Activated CD8-positive, alpha-beta T cell treated with anti-CD3 and anti-CD28 coated beads, Interleukin-2, amount 10 ng/mL, durations not matched to agents 7 days and 5 days (primary cell): ENCODE measurements around the gene IL1RL1. TPM values are rescaled to one million over a fixed set of nuclear protein-coding genes. Genes with fewer than 3 reads are reported as not detected.

ENCODE experiments used
- ATAC-seq: fragments of 150-1000 bp; cut with Tn5 transposase; one replicate; pipeline ENCODE4 v1.10.0; 2021; ENCODE audit warnings: moderate library complexity
- CTCF ChIA-PET: fragments of 350-600 bp; sonication (Branson Sonifier 250); formaldehyde crosslinking; loops from one replicate; lab custom pipeline; 2021; ENCODE audit warnings: antibody characterized with exemption; lab: Charles Lee
- POLR2A ChIA-PET: fragments of 350-600 bp; sonication (Branson Sonifier 250); formaldehyde crosslinking; loops from one replicate; lab custom pipeline; 2021; ENCODE audit warnings: antibody characterized with exemption; lab: Charles Lee
- DNase-seq: peaks from one replicate; pipeline ENCODE4 v3.0.0-alpha.2; 2020
- H3K27ac Mint-ChIP-seq: one replicate; pipeline ENCODE4 v1.8.0; 2021; ENCODE audit warnings: mild to moderate bottlenecking, mixed read lengths
- H3K27me3 Mint-ChIP-seq: one replicate; pipeline ENCODE4 v1.8.0; 2021; ENCODE audit warnings: low read depth, mixed read lengths
- H3K36me3 Mint-ChIP-seq: one replicate; pipeline ENCODE4 v1.8.0; 2021; ENCODE audit warnings: low read depth, mixed read lengths
- H3K4me1 Mint-ChIP-seq: one replicate; pipeline ENCODE4 v1.8.0; 2021; ENCODE audit warnings: low read depth, mixed read lengths
- H3K4me3 Mint-ChIP-seq: one replicate; pipeline ENCODE4 v1.8.0; 2021; ENCODE audit warnings: mild to moderate bottlenecking, mixed read lengths
- H3K9me3 Mint-ChIP-seq: one replicate; pipeline ENCODE4 v1.8.0; 2022; ENCODE audit warnings: mixed read lengths; ENCODE audit not compliant: insufficient read depth
- total RNA-seq, 2 experiments: library from RNA; stranded (reverse); gene quantifications; one replicate each; pipeline ENCODE4 v1.2.3, GENCODE V29; 2021

The IL1RL1 gene
- total RNA-seq, 2 experiments from 2014 or later, result 0.13 to 0.21 TPM

DNA sequence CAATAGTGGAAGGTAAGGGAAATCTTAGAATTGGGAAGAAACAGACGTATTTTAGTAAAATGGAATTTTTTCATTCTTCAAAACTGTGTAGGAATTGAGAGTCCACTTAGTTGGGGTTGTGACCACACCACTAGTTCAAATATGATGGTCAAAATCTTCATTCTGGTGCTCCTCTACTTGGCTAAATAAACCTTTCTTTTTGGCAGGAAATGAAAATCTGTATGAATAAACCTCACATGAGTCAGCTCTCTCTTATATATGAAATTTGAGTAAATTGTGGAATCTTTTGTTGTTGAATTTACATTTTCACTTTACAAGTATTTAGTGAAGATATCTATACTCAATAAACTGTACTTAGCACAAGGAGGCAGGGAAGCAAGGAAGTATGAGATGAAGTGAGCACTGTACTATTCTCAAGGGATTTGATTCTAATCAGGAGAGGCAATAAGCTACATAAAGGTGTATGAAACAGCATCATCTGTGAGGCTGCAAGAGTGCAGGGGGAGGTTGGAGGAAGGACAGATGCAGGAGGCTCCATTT, 64.8 kb downstream of the IL1RL1 start:
- no peak overlapping the region for H3K4me3 Mint-ChIP-seq
- CTCF ChIA-PET, result interaction anchor here (1.3 kb wide), 1 partner anchor 122 kb away, joined by 4 read pairs; no protein-coding TSS in a partner anchor
- DNase-seq (no peak), ATAC-seq (no peak)
- peaks cover 7% of the 10 kb centered on the region for H3K4me1 Mint-ChIP-seq
- no peaks in the 10 kb centered on the region for H3K27me3 Mint-ChIP-seq
- peaks cover 26% of the 10 kb centered on the region for H3K9me3 Mint-ChIP-seq
- H3K36me3 Mint-ChIP-seq, result peaks cover 90% of the 10 kb centered on the region
- POLR2A ChIA-PET, result interaction anchor here (0.7 kb wide), 1 partner anchor 18 kb away, joined by 3 read pairs; no protein-coding TSS in a partner anchor
- peak overlapping the region; percentile 12 for H3K27ac Mint-ChIP-seq

GRCh38 chr2:102383722-102384121, 72.4 kb downstream of the IL1RL1 start:
- DNase-seq, result no peak
- no peak overlapping the region for H3K27ac Mint-ChIP-seq
- H3K4me1 Mint-ChIP-seq, result peaks cover 3% of the 10 kb centered on the region
- ChIA-PET POLR2A (no interaction called here), CTCF (interaction anchor here (1.1 to 1.5 kb wide), 5 partner anchors 36 to 130 kb away, joined by 3 read pairs; no protein-coding TSS in a partner anchor)
- H3K9me3 Mint-ChIP-seq, result peaks cover 25% of the 10 kb centered on the region
- H3K27me3 Mint-ChIP-seq, result no peaks in the 10 kb centered on the region
- peaks cover 93% of the 10 kb centered on the region for H3K36me3 Mint-ChIP-seq
- no peak for ATAC-seq
- no peak overlapping the region for H3K4me3 Mint-ChIP-seq

DNA sequence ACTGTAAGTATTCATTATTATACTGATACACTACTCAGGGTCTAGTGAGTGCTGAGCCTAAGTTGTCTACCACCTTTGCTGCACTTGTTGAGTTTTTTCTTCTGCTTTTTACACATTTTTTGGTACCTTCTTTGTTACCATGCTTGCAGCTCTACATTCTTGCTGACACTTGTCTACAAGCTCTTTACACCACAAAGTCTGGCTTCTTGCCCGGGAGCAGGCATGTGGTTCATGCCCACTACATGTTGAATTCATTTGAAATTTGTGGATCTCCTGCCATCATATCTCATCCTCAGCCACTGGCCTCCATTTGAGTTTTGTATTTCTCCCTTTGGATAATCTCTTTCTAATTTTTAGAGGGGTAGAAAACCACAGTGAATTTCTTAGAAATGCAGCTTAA, 74.2 kb downstream of the IL1RL1 start:
- ATAC-seq (no peak), DNase-seq (no peak)
- Mint-ChIP-seq H3K36me3 (peaks cover 92% of the 10 kb centered on the region), H3K27me3 (no peaks in the 10 kb centered on the region), H3K4me1 (peaks cover 3% of the 10 kb centered on the region), H3K27ac (no peak overlapping the region), H3K9me3 (peaks cover 25% of the 10 kb centered on the region), H3K4me3 (no peak overlapping the region)
- CTCF ChIA-PET, result interaction anchor here (0.8 to 1.2 kb wide), 2 partner anchors 45 to 145 kb away, joined by 3 read pairs; no protein-coding TSS in a partner anchor
- POLR2A ChIA-PET, result no interaction called here

GRCh38 chr2:102386004-102386403, 74.6 kb downstream of the IL1RL1 start:
- no peaks in the 10 kb centered on the region for H3K27me3 Mint-ChIP-seq
- ChIA-PET POLR2A (no interaction called here), CTCF (interaction anchor here (0.8 to 1.2 kb wide), 2 partner anchors 44 to 146 kb away, joined by 3 read pairs; no protein-coding TSS in a partner anchor)
- no peak overlapping the region for H3K4me3 Mint-ChIP-seq
- no peak for DNase-seq
- peaks cover 25% of the 10 kb centered on the region for H3K9me3 Mint-ChIP-seq
- no peak overlapping the region for H3K27ac Mint-ChIP-seq
- ATAC-seq, result no peak
- peaks cover 89% of the 10 kb centered on the region for H3K36me3 Mint-ChIP-seq
- peaks cover 5% of the 10 kb centered on the region for H3K4me1 Mint-ChIP-seq

- Mint-ChIP-seq H3K9me3 (peaks cover 25% of the 10 kb centered on the region), H3K27me3 (no peaks in the 10 kb centered on the region), H3K4me1 (peaks cover 12% of the 10 kb centered on the region), H3K36me3 (peaks cover 89% of the 10 kb centered on the region), H3K4me3 (no peak overlapping the region), H3K27ac (no peak overlapping the region)
- ChIA-PET CTCF (no interaction called here), POLR2A (no interaction called here)
- no peak for ATAC-seq
- no peak for DNase-seq
These were observed 75.6 kb downstream of the IL1RL1 start for GRCh38 chr2:102386867-102387541.

- no peak for DNase-seq
- ChIA-PET CTCF (interaction anchor here (1.2 kb wide), 1 partner anchor 56 kb away, joined by 3 read pairs; no protein-coding TSS in a partner anchor), POLR2A (no interaction called here)
- no peak for ATAC-seq
- H3K4me1 Mint-ChIP-seq, result peaks cover 9% of the 10 kb centered on the region
- peaks cover 86% of the 10 kb centered on the region for H3K36me3 Mint-ChIP-seq
- no peaks in the 10 kb centered on the region for H3K27me3 Mint-ChIP-seq
- H3K27ac Mint-ChIP-seq, result peak overlapping the region; percentile 63
- no peak overlapping the region for H3K4me3 Mint-ChIP-seq
- peaks cover 18% of the 10 kb centered on the region for H3K9me3 Mint-ChIP-seq
These were observed 76.6 kb downstream of the IL1RL1 start for GRCh38 chr2:102387763-102388546.

- H3K9me3 Mint-ChIP-seq, result no peaks in the 10 kb centered on the region
- peaks cover 9% of the 10 kb centered on the region for H3K4me1 Mint-ChIP-seq
- H3K27me3 Mint-ChIP-seq, result no peaks in the 10 kb centered on the region
- H3K36me3 Mint-ChIP-seq, result peaks cover 65% of the 10 kb centered on the region
- no peak for ATAC-seq
- no peak overlapping the region for H3K4me3 Mint-ChIP-seq
- H3K27ac Mint-ChIP-seq, result no peak overlapping the region
- ChIA-PET POLR2A (no interaction called here), CTCF (interaction anchor here (1.3 to 1.4 kb wide), 4 partner anchors 24 to 151 kb away, joined by 3 to 5 read pairs (median 4); no protein-coding TSS in a partner anchor)
- no peak for DNase-seq
These were observed 80.2 kb downstream of the IL1RL1 start for GRCh38 chr2:102391565-102391964.

DNA sequence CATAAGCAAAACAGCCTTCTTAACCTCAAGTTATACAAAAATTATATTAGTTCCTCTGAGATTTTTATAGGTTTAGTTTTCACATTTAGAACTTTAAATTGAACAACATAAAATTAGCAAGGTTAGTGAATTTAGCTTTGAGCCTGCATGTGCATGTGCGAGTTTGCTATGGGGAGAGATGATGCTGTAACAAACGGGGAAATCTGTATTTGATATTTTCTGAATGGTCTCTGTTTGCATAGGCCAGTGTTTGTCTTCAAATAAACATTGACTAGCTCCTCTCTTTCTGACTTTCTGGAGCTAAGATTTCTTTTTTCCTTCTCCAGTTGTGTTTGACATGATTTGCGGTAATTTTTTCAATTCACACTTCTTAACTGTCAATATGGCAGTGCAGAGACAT, 80.7 kb downstream of the IL1RL1 start:
- peaks cover 65% of the 10 kb centered on the region for H3K36me3 Mint-ChIP-seq
- DNase-seq, result no peak
- no peaks in the 10 kb centered on the region for H3K9me3 Mint-ChIP-seq
- POLR2A ChIA-PET, result no interaction called here
- no peak overlapping the region for H3K4me3 Mint-ChIP-seq
- ATAC-seq, result no peak
- H3K27ac Mint-ChIP-seq, result no peak overlapping the region
- peaks cover 9% of the 10 kb centered on the region for H3K4me1 Mint-ChIP-seq
- H3K27me3 Mint-ChIP-seq, result no peaks in the 10 kb centered on the region
- CTCF ChIA-PET, result interaction anchor here (1.3 to 1.4 kb wide), 4 partner anchors 25 to 151 kb away, joined by 3 to 5 read pairs (median 4); no protein-coding TSS in a partner anchor

- Mint-ChIP-seq H3K27ac (no peak overlapping the region), H3K4me1 (peaks cover 9% of the 10 kb centered on the region), H3K36me3 (peaks cover 58% of the 10 kb centered on the region), H3K4me3 (no peak overlapping the region), H3K9me3 (no peaks in the 10 kb centered on the region), H3K27me3 (no peaks in the 10 kb centered on the region)
- CTCF ChIA-PET, result interaction anchor here (1.7 kb wide), 1 partner anchor 50 kb away, joined by 7 read pairs; no protein-coding TSS in a partner anchor
- POLR2A ChIA-PET, result no interaction called here
- ATAC-seq (no peak), DNase-seq (no peak)
These were observed 81.6 kb downstream of the IL1RL1 start for GRCh38 chr2:102392942-102393341.

GRCh38 chr2:102396012-102396411, 84.6 kb downstream of the IL1RL1 start:
- DNase-seq, result no peak
- ChIA-PET POLR2A (no interaction called here), CTCF (no interaction called here)
- no peak for ATAC-seq
- Mint-ChIP-seq H3K4me1 (peaks cover 28% of the 10 kb centered on the region), H3K9me3 (no peaks in the 10 kb centered on the region), H3K36me3 (peaks cover 49% of the 10 kb centered on the region), H3K27ac (no peak overlapping the region), H3K4me3 (no peak overlapping the region), H3K27me3 (no peaks in the 10 kb centered on the region)

GRCh38 chr2:102397209-102397608, 85.8 kb downstream of the IL1RL1 start:
- H3K4me1 Mint-ChIP-seq, result peaks cover 31% of the 10 kb centered on the region
- H3K27ac Mint-ChIP-seq, result no peak overlapping the region
- H3K36me3 Mint-ChIP-seq, result peaks cover 38% of the 10 kb centered on the region
- DNase-seq, result no peak
- ChIA-PET POLR2A (interaction anchor here (0.7 kb wide), 1 partner anchor 1112 kb away, joined by 4 read pairs; no protein-coding TSS in a partner anchor), CTCF (no interaction called here)
- no peak overlapping the region for H3K4me3 Mint-ChIP-seq
- H3K9me3 Mint-ChIP-seq, result no peaks in the 10 kb centered on the region
- ATAC-seq, result no peak
- no peaks in the 10 kb centered on the region for H3K27me3 Mint-ChIP-seq
